ENCODE results near the gene PSMD9. TPM values are rescaled to one million over a fixed set of nuclear protein-coding genes. Genes with fewer than 3 reads are reported as not detected.

Gene PSMD9
- total and polyA plus RNA-seq, 10 of the 15 experiments (the other 5 are each of a cell fraction or from before 2014, with no cell fraction given): 14.6 to 152 (median 58.1) TPM

GRCh38 chr12:121839106-121839992 is 49.2 kb upstream of the PSMD9 start (continued):
- TF ChIP-seq ESRRA (IDR thresholded peaks at IDR 0.05; ENCODE audit: low read length) (no peak), MEF2A (IDR thresholded peaks at IDR 0.05; ENCODE audit: insufficient read depth, low read depth, low read length) (no peak), FOXK2 (IDR thresholded peaks at IDR 0.05) (no peak), KAT2A (conservative IDR thresholded peaks at IDR 0.05; ENCODE audit: control insufficient read depth, low read depth, low read length) (no peak), E2F4 (IDR thresholded peaks at IDR 0.05; ENCODE audit: low read depth, low read length) (0 out of 2 replicates have a peak, but pooled peaks have one; percentile 21), CEBPZ (IDR thresholded peaks at IDR 0.05; ENCODE audit: low read depth, low read length) (no peak), MTA2 (IDR thresholded peaks at IDR 0.05; ENCODE audit: low read depth) (no peak), NRF1 (conservative IDR thresholded peaks at IDR 0.05; ENCODE audit: low read depth, low read length) (no peak), SRF (IDR thresholded peaks at IDR 0.05; ENCODE audit: low read depth in 2 of 2, low read length in 2 of 2) (no peak), ZBTB4 (CRISPR knock-in tag; IDR thresholded peaks at IDR 0.05) (no peak), MTA3 (IDR thresholded peaks at IDR 0.05; ENCODE audit: borderline replicate concordance, low read length) (no peak), RUNX3 (IDR thresholded peaks at IDR 0.05; ENCODE audit: low read length) (no peak), ZBED1 (IDR thresholded peaks at IDR 0.05; ENCODE audit: borderline replicate concordance) (no peak), NFXL1 (IDR thresholded peaks at IDR 0.05; ENCODE audit: borderline replicate concordance) (no peak), YY1 (IDR thresholded peaks at IDR 0.05; ENCODE audit: low read depth, low read length) (peak; percentile 67; the same call in 1 of the 2 replicates), BACH1 (IDR thresholded peaks at IDR 0.05; ENCODE audit: borderline replicate concordance) (no peak), EGR1 (IDR thresholded peaks at IDR 0.05; ENCODE audit: borderline replicate concordance in 1 of 2, low read depth in 2 of 2, low read length in 2 of 2) (peak in 1 of 2 experiments; percentile 1; a peak in 1 of 3 replicates), TCF3 (IDR thresholded peaks at IDR 0.05; ENCODE audit: borderline replicate concordance, insufficient read depth, low read depth, low read length) (no peak), RAD21 (IDR thresholded peaks at IDR 0.05; ENCODE audit: insufficient read depth, low read depth, low read length) (no peak), SKIL (IDR thresholded peaks at IDR 0.05; ENCODE audit: low read depth, poor library complexity, severe bottlenecking) (no peak)

Measured in GM12878 (cell line).